Measurements from ENCODE around the gene ARL8B.

DNA sequence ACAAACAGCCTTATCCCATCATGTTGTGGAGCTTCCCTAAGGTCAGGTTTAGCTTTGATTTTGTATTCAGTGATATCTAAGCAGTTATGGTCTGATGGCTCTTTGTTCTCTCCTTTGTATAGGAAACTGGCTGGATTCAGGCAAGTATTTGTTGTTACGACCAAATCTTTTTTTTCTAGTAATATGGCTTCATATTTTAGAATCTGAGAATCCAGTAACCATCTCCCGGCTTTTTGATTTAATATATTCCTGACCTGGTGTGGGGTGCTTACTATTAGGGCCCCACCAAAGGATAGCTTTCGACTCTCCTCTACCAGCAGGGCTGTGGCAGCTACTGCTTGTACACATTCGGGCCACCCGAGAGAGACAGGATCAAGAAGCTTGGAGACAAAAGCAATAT lies 23.0 kb downstream of the ARL8B start:
- TF ChIP-seq CTCF (conservative IDR thresholded peaks at IDR 0.05; ENCODE audit: low read depth, low read length) (no peak), EZH2 (IDR thresholded peaks at IDR 0.05; ENCODE audit: borderline replicate concordance, low read depth, low read length, poor library complexity, severe bottlenecking) (no peak)
